PFSK-1 (cell line): ENCODE measurements around the gene URGCP.

Experiments used
- FOXP2 ChIP-seq: optimal IDR thresholded peaks from 2 replicates; pipeline ENCODE3; 2011; ENCODE audit warnings: borderline replicate concordance, control low read depth, inconsistent platforms; ENCODE audit not compliant: insufficient read depth; ENCODE audit errors: extremely low read length, extremely low read depth
- POLR2AphosphoS5 ChIP-seq: IDR thresholded peaks from 2 replicates; pipeline ENCODE4 v1.6.1; 2012; ENCODE audit warnings: low read depth, mild to moderate bottlenecking, control low read depth, low read length, moderate library complexity
- SIN3A ChIP-seq: IDR thresholded peaks from 2 replicates; pipeline ENCODE4 v1.6.1; 2012; ENCODE audit warnings: mild to moderate bottlenecking, low read length, moderate library complexity, borderline replicate concordance; ENCODE audit not compliant: insufficient read depth
- TAF1 ChIP-seq: IDR thresholded peaks from 2 replicates; pipeline ENCODE4 v1.6.1; 2012; ENCODE audit warnings: low read length, control low read depth, borderline replicate concordance; ENCODE audit not compliant: insufficient read depth
- TF ChIP-seq, protein P1 (sequence below), 2 experiments: IDR thresholded peaks; 2 replicates each; pipeline versions ENCODE4 v1.6.1 to v1.8.0; 2011 to 2012; ENCODE audit warnings: low read depth in 2 of 2, low read length in 2 of 2, control low read depth in 1 of 2, inconsistent platforms in 1 of 2, mild to moderate bottlenecking in 1 of 2, moderate library complexity in 1 of 2; ENCODE audit not compliant: insufficient read depth in 1 of 2

URGCP gene

DNA sequence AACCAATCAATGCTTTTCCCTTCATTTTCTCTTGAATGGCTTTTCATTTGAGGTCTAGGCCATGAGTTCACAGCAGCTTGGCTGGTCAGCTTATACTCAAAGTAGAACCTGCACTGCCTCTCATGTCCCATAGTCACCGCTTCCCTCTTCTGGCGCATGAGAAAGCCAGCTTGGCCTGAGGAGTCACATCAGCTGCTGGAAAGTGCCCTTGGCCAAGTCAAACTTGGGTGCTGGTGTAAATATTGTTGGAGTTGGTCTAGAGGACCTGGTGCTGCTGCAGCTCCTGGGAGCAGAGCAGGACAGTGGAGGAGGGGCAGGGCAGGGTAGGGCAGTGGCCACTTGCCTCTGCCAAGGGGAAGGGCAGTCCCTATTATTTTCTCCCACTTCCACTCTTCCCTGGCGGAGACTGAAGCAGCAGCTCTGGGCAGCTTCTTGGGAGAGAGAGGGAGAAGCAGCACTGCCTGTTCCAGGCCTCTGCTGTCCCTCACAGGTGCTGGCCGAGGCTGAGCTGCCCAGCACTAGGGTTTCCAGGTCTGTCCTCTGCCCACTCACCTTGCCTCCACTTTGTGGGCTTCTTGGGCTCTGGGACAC, 32.6 kb upstream of the URGCP start:
- TF ChIP-seq, protein P1, sequence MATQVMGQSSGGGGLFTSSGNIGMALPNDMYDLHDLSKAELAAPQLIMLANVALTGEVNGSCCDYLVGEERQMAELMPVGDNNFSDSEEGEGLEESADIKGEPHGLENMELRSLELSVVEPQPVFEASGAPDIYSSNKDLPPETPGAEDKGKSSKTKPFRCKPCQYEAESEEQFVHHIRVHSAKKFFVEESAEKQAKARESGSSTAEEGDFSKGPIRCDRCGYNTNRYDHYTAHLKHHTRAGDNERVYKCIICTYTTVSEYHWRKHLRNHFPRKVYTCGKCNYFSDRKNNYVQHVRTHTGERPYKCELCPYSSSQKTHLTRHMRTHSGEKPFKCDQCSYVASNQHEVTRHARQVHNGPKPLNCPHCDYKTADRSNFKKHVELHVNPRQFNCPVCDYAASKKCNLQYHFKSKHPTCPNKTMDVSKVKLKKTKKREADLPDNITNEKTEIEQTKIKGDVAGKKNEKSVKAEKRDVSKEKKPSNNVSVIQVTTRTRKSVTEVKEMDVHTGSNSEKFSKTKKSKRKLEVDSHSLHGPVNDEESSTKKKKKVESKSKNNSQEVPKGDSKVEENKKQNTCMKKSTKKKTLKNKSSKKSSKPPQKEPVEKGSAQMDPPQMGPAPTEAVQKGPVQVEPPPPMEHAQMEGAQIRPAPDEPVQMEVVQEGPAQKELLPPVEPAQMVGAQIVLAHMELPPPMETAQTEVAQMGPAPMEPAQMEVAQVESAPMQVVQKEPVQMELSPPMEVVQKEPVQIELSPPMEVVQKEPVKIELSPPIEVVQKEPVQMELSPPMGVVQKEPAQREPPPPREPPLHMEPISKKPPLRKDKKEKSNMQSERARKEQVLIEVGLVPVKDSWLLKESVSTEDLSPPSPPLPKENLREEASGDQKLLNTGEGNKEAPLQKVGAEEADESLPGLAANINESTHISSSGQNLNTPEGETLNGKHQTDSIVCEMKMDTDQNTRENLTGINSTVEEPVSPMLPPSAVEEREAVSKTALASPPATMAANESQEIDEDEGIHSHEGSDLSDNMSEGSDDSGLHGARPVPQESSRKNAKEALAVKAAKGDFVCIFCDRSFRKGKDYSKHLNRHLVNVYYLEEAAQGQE (IDR thresholded peaks at IDR 0.05; ENCODE audit: insufficient read depth in 1 of 2, low read depth in 2 of 2, low read length in 2 of 2): no peak
- TF ChIP-seq FOXP2 (no peak), TAF1 (no peak), SIN3A (no peak), POLR2AphosphoS5 (no peak)

DNA sequence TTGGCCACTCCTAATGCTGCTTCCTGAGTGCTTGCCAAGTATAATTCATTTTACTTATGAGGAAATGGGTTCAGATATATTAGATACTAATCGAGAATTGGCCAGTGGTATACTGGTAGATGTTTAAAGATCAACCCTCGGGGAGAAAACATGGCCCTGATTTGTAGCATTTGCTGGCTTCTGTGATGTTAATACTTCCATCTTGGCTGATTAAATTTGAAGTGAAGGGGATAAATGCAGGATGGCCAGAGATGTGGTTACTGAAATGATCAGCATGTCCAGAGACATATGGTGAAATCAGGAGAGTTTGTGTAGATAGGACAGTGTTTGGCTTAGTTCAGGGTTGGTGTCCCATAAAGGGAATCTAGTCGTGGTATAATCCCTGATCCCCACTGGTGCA, 31.0 kb upstream of the URGCP start:
- TF ChIP-seq, protein P1 (IDR thresholded peaks at IDR 0.05; ENCODE audit: insufficient read depth in 1 of 2, low read depth in 2 of 2, low read length in 2 of 2): no peak
- TF ChIP-seq POLR2AphosphoS5 (no peak), SIN3A (no peak), FOXP2 (no peak), TAF1 (no peak)

DNA sequence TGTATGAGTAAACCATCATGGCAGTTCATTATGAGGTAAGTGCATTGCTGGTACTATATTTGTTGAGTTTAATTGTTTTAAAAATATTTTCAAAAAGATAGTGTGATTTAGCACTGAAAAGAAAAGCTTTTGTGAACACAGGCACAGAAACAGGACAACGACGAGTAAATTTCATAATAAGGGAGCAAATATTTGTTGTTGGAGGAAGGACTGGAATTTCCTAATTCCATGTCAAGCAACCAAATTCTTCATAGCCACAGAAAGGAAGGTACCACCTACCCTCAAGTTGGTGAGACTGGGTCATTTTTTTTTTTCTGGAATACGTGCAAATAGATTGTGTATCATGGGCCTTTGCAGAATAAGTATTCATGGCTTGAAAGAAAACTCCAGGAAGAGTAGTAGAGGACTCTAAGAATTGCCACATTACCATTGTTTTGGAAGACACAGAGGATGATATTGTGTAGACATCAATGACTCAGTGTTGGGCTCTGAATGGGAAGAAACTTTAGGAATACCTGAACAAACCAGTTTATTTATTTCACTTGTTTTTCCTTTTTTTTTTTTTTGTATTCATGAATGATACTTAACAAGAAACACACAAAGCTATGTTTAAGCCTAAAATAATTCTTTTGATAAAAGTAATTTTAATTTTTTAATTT, 27.6 kb upstream of the URGCP start:
- TF ChIP-seq, protein P1 (IDR thresholded peaks at IDR 0.05; ENCODE audit: insufficient read depth in 1 of 2, low read depth in 2 of 2, low read length in 2 of 2): no peak
- TF ChIP-seq SIN3A: no peak
- no peak for TF ChIP-seq FOXP2
- no peak for TF ChIP-seq POLR2AphosphoS5
- no peak for TF ChIP-seq TAF1

DNA sequence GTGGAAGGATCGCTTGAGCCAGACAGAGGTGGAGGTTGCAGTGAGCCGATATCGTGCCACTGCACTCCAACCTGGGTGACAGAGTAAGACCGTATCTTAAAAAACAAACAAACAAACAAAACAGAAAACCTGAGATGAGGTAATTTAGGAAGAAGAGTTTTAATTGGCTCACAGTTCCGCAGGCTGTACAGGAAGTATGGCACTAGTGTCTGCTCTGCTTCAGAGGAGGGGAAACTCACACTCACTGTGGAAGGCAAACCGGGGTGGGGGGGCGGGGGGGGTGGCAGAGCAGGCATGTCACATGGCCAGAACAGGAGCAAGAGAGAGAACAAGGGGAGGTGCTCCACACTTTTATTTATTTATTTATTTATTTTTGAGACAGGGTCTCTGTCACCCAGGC, 24.9 kb upstream of the URGCP start:
- TF ChIP-seq SIN3A (no peak), POLR2AphosphoS5 (no peak), FOXP2 (no peak), TAF1 (no peak)
- TF ChIP-seq, protein P1 (IDR thresholded peaks at IDR 0.05; ENCODE audit: insufficient read depth in 1 of 2, low read depth in 2 of 2, low read length in 2 of 2): no peak
